EH (cell line): Measurements from ENCODE around the gene HMBS.
"Not testable (repeated sequence)": the region's sequence is repeated elsewhere in the genome, so short reads cannot be mapped to it uniquely, and the experiment has no call there.

Source experiments
- DNase-seq: peaks from one replicate; pipeline ENCODE4 v3.0.0-alpha.2; 2015; ENCODE audit warnings: low read depth

Gene HMBS

DNA sequence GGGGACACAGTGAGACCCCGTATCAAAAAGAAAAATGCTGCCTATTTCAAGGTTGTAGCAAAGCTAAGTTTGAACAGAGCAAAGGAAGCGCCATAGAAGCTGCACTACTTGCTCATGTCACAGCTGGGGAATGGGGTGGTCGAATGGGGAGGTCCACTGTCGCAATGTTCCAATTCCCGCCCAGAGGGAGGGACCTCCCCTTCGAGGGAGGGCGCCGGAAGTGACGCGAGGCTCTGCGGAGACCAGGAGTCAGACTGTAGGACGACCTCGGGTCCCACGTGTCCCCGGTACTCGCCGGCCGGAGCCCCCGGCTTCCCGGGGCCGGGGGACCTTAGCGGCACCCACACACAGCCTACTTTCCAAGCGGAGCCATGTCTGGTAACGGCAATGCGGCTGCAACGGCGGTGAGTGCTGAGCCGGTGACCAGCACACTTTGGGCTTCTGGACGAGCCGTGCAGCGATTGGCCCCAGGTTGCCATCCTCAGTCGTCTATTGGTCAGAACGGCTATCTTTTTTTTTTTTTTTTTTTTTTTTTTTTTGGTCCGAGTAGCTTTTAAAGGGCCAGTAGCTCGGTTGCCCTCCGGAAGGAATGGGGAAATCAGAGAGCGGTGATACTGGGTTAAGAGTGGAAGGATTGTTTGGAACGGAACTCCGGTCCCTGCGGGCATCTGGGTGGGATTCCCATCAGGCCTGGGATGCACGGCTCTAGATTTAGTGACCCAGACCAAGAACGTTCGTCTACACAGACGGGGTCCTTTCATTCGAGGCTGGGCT, at the start of gene HMBS:
Gene HMBS (plus strand): TSS at position 219 of the 774 bp plus-strand sequence. CDS start 153 bp downstream, at position 372.
- peak; percentile 96 for DNase-seq

DNA sequence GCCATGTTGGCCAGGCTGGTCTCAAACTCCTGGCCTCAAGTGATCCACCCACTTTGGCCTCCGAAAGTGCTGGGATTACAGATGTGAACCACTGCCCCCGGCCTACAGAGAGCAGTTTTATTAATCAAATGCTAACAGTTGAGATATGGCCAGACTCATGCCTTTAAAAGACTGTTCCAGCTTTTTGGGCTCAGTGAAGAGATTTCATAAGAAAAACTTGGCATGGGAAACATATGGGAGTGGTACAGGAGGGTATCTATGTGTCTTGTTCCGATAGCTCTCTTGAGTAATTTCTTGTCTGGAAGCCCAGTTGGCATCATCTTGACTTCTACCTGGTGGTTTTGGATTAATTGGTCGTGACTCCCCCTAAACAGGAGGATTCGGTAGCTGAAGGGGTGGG, 45.8 kb upstream of the HMBS start:
- no peak for DNase-seq

GRCh38 chr11:119039471-119039870, 45.2 kb upstream of the HMBS start:
- not testable (repeated sequence) for DNase-seq

DNA sequence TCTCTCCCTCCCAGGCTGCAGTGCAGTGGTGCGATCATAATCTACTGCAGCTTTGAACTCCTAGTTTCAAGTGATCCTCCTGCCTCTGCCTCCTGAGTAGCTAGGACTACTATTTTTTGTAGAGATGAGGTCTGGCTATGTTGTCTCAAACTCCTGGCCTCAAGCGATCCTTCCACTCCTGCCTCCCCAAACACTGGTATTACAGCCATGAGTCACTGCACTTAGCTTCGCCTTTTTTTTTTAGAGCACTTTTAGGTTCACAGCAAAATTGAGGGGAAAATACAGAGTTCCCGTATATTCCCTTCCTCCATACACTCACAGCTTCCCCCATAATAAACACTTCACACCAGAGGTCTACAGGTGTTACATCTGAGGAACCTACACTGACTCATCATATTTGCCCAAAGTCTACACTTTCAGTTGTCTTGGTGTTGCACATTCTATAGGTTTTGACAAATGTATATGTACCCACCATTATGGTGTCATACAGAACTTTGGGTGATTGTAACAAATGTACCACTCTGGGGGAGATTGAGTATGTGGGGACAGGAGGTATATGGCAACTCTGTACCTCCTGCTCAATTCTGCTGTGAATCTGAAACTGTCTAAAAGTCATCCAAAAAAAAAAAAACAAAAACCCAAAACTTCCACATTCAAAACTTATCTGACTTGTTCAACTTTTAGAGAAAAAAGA, 42.7 kb upstream of the HMBS start:
- DNase-seq = peak; percentile 26

- no peak for DNase-seq
These were observed 41.8 kb upstream of the HMBS start for GRCh38 chr11:119042927-119043326.

DNA sequence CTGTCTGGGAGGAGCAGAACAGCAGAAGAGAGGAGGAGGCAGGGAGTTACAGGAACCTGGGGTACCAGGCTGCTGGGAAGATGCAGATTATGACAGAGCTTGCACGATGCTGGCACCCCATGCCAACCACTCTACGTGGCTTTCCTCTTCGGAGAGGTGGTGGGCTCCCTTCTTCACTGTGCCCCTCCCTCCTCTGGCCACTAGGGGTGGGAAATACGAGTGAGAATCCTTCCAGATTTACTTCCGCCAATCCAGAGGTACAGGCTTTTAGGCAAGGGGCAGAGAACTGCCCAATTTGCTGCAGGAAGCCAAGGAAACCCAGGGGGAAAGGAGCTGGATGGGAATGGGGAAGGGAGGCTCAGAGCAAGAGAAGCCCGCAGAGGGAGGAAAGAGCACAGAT, 40.0 kb upstream of the HMBS start:
- no peak for DNase-seq

DNA sequence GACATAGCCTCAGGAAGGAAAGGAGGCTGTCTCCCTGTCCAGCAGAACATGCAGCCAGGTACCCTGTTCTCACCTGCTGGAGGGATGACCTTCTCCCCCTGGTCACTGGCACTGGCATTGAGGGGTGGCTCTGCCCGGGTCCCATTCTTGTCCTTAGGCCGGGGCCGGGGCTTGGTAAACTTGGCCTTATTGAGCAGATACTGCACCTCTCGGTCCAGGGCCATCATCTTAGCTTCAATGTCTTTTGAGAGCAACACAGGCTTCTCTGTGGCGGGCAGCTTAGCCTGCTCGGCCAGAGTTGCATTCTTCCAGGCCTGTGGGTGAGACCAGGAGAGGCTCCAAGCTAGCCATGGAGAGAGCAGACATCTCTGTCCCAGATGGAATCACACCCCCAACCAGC, 38.2 kb upstream of the HMBS start:
- DNase-seq = no peak

- no peak for DNase-seq
These were observed 37.5 kb upstream of the HMBS start for GRCh38 chr11:119047205-119047604.

- DNase-seq = no peak
These were observed 36.0 kb upstream of the HMBS start for GRCh38 chr11:119048644-119049043.

DNA sequence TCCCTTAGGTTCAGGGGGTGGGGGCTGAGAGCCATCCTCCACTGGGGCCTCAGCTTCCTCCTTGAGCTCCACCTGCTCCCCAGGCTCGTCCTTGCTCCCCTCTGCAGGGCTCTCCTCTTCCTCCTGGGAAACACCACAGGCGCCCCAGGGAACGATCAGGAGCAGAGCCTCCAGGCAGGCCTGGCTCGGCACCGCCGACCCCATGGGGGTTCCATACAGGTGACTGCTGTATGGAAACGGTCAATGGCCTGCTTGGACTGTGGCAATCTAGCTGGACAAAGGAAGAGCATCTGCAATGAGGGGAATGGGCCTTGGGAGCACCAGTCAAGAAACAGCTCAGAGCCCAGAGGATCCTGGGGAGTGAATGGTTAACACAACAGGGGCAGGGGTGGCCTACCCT, 35.6 kb upstream of the HMBS start:
- no peak for DNase-seq

DNA sequence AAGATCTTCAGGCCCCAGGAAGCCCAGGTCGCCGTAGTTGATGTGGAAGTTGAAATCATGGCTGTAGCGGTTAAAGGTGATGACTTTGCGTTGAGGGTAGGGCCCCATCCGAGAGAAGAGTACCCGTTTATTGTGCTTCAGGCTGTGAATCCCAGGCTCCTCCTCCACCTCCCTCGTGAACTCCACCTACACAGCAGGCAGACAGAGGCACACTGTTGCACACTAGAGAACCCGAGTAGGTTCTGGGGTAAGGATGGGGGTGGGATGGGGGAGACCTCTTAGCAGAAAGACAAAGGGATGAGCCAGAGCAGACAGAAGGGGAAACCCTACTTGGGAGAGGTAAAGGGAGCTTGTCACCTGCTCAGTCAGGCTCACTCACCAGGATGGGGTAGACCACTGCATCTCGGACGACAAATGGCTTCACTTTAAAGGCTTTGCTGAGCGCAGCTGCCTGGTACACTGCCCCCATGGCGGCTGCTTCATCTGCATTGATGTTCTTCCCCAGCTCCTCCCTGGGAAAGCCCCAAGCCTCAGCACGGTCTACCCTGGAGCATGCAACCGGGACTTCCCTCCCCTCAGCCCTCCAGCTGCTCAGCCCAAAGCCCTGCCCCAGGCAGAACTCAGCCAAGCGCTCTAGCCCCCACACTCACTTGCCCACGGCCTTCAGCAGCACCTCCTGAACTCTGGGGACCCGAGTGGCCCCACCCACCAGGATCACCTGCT, 33.1 kb upstream of the HMBS start:
- DNase-seq = no peak

GRCh38 chr11:119052163-119052814, 32.4 kb upstream of the HMBS start:
- DNase-seq = no peak

DNA sequence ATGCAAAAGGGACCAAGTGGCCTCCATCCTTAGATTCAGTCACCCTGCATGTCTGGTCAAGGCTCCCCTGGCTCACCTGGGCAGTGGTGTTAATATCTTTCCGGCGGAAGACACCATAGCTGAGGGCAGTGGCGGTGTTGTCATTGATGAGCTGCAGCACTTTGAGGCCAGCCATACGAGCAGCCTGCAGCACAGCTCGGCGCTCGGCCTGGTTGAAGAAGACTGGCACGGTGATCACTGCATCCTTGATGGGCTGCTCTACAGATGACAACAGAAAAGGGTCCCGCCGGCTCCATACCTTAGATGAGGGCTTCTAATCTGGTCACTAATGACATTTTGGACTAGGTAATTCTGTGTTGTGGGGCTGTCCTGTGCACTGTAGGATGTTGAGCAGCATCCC, 30.3 kb upstream of the HMBS start:
- no peak for DNase-seq

GRCh38 chr11:119055901-119056300, 28.8 kb upstream of the HMBS start:
- DNase-seq = peak; percentile 59

GRCh38 chr11:119056421-119056999, 28.2 kb upstream of the HMBS start:
- peak; percentile 15 for DNase-seq

GRCh38 chr11:119057000-119057769, 27.5 kb upstream of the HMBS start, which contains the start of gene HYOU1:
Gene HYOU1, minus strand, starts transcription at chr11:119057205. Its CDS starts 1,045 bp downstream, at chr11:119056160.
- DNase-seq = peak; percentile 97

DNA sequence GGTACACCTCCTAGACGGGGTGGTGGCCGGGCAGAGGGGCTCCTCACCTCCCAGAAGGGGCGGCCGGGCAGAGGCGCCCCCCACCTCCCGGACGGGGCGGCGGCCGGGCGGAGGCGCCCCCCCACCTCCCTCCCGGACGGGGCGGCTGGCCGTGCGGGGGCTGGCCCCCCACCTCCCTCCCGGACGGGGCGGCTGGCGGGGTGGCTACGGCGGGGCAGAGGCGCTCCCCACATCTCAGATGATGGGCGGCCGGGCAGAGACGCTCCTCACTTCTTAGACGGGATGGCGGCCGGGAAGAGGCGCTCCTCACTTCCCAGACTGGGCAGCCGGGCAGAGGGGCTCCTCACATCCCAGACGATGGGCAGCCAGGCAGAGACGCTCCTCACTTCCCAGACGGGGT, 25.6 kb upstream of the HMBS start:
- DNase-seq = not testable (repeated sequence)

DNA sequence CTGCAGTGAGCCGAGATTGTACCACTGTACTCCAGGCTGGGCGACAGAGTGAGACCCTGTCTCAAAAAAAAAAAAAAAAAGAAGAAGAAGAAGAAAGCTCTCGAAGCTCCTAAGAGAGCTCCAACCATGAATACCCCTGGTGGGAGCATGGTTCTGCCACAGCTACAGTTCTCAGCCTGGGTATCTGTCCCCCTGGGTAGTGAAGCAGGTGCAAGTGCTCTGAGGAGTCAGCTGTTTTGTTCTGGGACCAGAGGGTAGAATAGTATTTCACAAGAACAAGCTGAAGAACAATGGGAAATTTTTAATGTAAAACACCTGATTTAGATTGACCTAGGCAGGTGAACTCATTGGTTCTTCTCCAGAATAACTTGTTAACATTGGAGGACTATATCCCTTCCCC, 23.4 kb upstream of the HMBS start:
- DNase-seq = no peak

DNA sequence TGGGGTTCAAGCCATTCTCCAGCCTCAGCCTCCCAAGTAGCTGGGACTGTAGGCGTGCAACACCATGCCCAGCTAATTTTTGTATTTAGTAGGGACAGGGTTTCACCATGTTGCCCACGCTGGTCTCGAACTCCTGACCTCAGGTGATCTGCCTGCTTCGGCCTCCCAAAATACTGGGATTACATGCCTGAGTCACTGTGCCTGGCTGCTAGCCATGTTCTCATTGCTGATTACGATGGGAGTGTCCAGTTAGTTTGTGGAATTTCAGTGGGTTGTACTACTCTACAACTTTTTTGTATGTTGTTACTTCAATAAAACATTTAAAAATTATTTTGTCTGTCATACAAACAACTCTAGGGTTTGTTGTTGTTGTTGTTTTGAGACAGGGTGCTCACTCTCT, 21.9 kb upstream of the HMBS start:
- peak; percentile 70 for DNase-seq

- DNase-seq = peak; percentile 53
These were observed 19.3 kb upstream of the HMBS start for GRCh38 chr11:119065369-119065768.
